ENCODE measurements around the gene GAS6.

Gene GAS6

GRCh38 chr13:113822956-113823744 is 40.7 kb downstream of the GAS6 start:
- in situ Hi-C loops (cut with HindIII; ENCODE audit: low sequenced_read_pairs), result no loop called here

- in situ Hi-C loops (cut with HindIII; ENCODE audit: low sequenced_read_pairs), result no loop called here
These were observed 41.6 kb downstream of the GAS6 start for GRCh38 chr13:113822266-113822665.

- in situ Hi-C loops (cut with HindIII; ENCODE audit: low sequenced_read_pairs), result no loop called here
These were observed 42.0 kb downstream of the GAS6 start for GRCh38 chr13:113821847-113822246.

- in situ Hi-C loops (cut with HindIII; ENCODE audit: low sequenced_read_pairs), result no loop called here
These were observed 42.8 kb downstream of the GAS6 start for GRCh38 chr13:113820813-113821651.

GRCh38 chr13:113819731-113820715 is 43.9 kb downstream of the GAS6 start:
- in situ Hi-C loops (cut with HindIII; ENCODE audit: low sequenced_read_pairs), result no loop called here

- in situ Hi-C loops (cut with HindIII; ENCODE audit: low sequenced_read_pairs), result no loop called here
These were observed 44.5 kb downstream of the GAS6 start for GRCh38 chr13:113819341-113819730.

- in situ Hi-C loops (cut with HindIII; ENCODE audit: low sequenced_read_pairs), result no loop called here
These were observed 45.1 kb downstream of the GAS6 start for GRCh38 chr13:113818700-113819295.

GRCh38 chr13:113817860-113818691 is 45.8 kb downstream of the GAS6 start:
- in situ Hi-C loops (cut with HindIII; ENCODE audit: low sequenced_read_pairs), result no loop called here

- in situ Hi-C loops (cut with HindIII; ENCODE audit: low sequenced_read_pairs), result no loop called here
These were observed 46.7 kb downstream of the GAS6 start for GRCh38 chr13:113816946-113817859.

GRCh38 chr13:113816254-113816929 is 47.5 kb downstream of the GAS6 start:
- in situ Hi-C loops (cut with HindIII; ENCODE audit: low sequenced_read_pairs), result no loop called here

GRCh38 chr13:113815151-113816058 is 48.5 kb downstream of the GAS6 start:
- in situ Hi-C loops (cut with HindIII; ENCODE audit: low sequenced_read_pairs), result no loop called here

- in situ Hi-C loops (cut with HindIII; ENCODE audit: low sequenced_read_pairs), result no loop called here
These were observed 49.4 kb downstream of the GAS6 start for GRCh38 chr13:113814435-113814821.

GRCh38 chr13:113813749-113814434 is 50.0 kb downstream of the GAS6 start:
- in situ Hi-C loops (cut with HindIII; ENCODE audit: low sequenced_read_pairs), result no loop called here

GRCh38 chr13:113813070-113813748 is 50.7 kb downstream of the GAS6 start:
- in situ Hi-C loops (cut with HindIII; ENCODE audit: low sequenced_read_pairs), result no loop called here

GRCh38 chr13:113812178-113813040 is 51.5 kb downstream of the GAS6 start:
- in situ Hi-C loops (cut with HindIII; ENCODE audit: low sequenced_read_pairs), result no loop called here

All from endothelial cell of hepatic sinusoid (primary cell).